SK-N-SH treated with all-trans-retinoic acid at 6 μM for 48 hours (cell line): ENCODE data around the gene HPS5.
"Not testable (repeated sequence)": the region's sequence is repeated elsewhere in the genome, so short reads cannot be mapped to it uniquely, and the experiment has no call there.

Source experiments
- ATAC-seq: fragments of 200-7000 bp; cut with Tn5 transposase; 3 replicates; pipeline ENCODE4 v1.9.1; 2020; ENCODE audit warnings: mild to moderate bottlenecking, moderate library complexity
- BACH2 ChIP-seq: fragments of 250-450 bp; sonication (Bioruptor Pico); IDR thresholded peaks from 2 replicates; pipeline ENCODE4 v1.9.0; 2021; ENCODE audit warnings: mild to moderate bottlenecking, borderline replicate concordance
- CSDC2 ChIP-seq: fragments of 250-450 bp; sonication (Bioruptor Pico); IDR thresholded peaks from 2 replicates; pipeline ENCODE4 v1.5.0; 2020; ENCODE audit warnings: mild to moderate bottlenecking, moderate library complexity
- ESRRG ChIP-seq: fragments of 250-450 bp; sonication (Bioruptor Pico); IDR thresholded peaks from 2 replicates; pipeline ENCODE4 v1.6.1; 2021; ENCODE audit warnings: mild to moderate bottlenecking
- GLIS3 ChIP-seq: fragments of 250-450 bp; sonication (Bioruptor Pico); IDR thresholded peaks from 2 replicates; pipeline ENCODE4 v1.5.0; 2020; ENCODE audit warnings: mild to moderate bottlenecking, moderate library complexity
- ISL1 ChIP-seq: fragments of 250-450 bp; sonication (Bioruptor Pico); IDR thresholded peaks from 2 replicates; pipeline ENCODE4 v2.1.2; 2022; ENCODE audit warnings: mild to moderate bottlenecking, moderate library complexity
- OSR1 ChIP-seq: fragments of 250-450 bp; sonication (Bioruptor Pico); IDR thresholded peaks from 2 replicates; pipeline ENCODE4 v1.8.0; 2022; ENCODE audit warnings: moderate library complexity, mild to moderate bottlenecking, inconsistent platforms
- PPARA ChIP-seq: fragments of 250-450 bp; sonication (Bioruptor Pico); IDR thresholded peaks from 2 replicates; pipeline ENCODE4 v1.5.0; 2020; ENCODE audit warnings: mild to moderate bottlenecking, borderline replicate concordance
- RARB ChIP-seq: fragments of 250-450 bp; sonication (Bioruptor Pico); IDR thresholded peaks from 2 replicates; pipeline ENCODE4 v1.8.0; 2021; ENCODE audit warnings: mild to moderate bottlenecking, moderate library complexity
- SNAI2 ChIP-seq: fragments of 250-450 bp; sonication (Bioruptor Pico); IDR thresholded peaks from 2 replicates; pipeline ENCODE4 v1.5.0; 2020; ENCODE audit warnings: mild to moderate bottlenecking, moderate library complexity
- TCF4 ChIP-seq: fragments of 250-450 bp; sonication (Bioruptor Pico); IDR thresholded peaks from 2 replicates; pipeline ENCODE4 v1.8.0; 2021; ENCODE audit warnings: mild to moderate bottlenecking, moderate library complexity, borderline replicate concordance
- TOX ChIP-seq: fragments of 250-450 bp; sonication (Bioruptor Pico); IDR thresholded peaks from 2 replicates; pipeline ENCODE4 v1.8.0; 2021; ENCODE audit warnings: mild to moderate bottlenecking, moderate library complexity, borderline replicate concordance
- ZC3H10 ChIP-seq: fragments of 250-450 bp; sonication (Bioruptor Pico); IDR thresholded peaks from 2 replicates; pipeline ENCODE4 v1.5.1; 2021; ENCODE audit warnings: mild to moderate bottlenecking, moderate library complexity
- ZFP3 ChIP-seq: fragments of 250-450 bp; sonication (Bioruptor Pico); IDR thresholded peaks from 2 replicates; pipeline ENCODE4 v1.5.0; 2020; ENCODE audit warnings: mild to moderate bottlenecking, moderate library complexity
- ZFP30 ChIP-seq: fragments of 450-650 bp; formaldehyde crosslinking; IDR thresholded peaks from 2 replicates; pipeline ENCODE4 v1.5.0; 2022; ENCODE audit warnings: mild to moderate bottlenecking, moderate library complexity
- ZNF565 ChIP-seq: fragments of 450-650 bp; formaldehyde crosslinking; conservative IDR thresholded peaks from 2 replicates; pipeline ENCODE4 v1.5.0; 2020; ENCODE audit warnings: low read depth, mild to moderate bottlenecking, moderate library complexity
- ZNF70 ChIP-seq: fragments of 450-650 bp; formaldehyde crosslinking; IDR thresholded peaks from 2 replicates; pipeline ENCODE4 v1.5.0; 2020; ENCODE audit warnings: mild to moderate bottlenecking, moderate library complexity
- ZNF8 ChIP-seq: fragments of 450-650 bp; formaldehyde crosslinking; IDR thresholded peaks from 2 replicates; pipeline ENCODE4 v1.5.0; 2020; ENCODE audit warnings: mild to moderate bottlenecking, moderate library complexity
- TF ChIP-seq, protein P1 (sequence below): fragments of 250-450 bp; sonication (Bioruptor Pico); IDR thresholded peaks from 2 replicates; pipeline ENCODE4 v1.8.0; 2021; ENCODE audit warnings: low read depth, mild to moderate bottlenecking, moderate library complexity, borderline replicate concordance
- TF ChIP-seq, protein P2 (sequence below): fragments of 250-450 bp; sonication (Bioruptor Pico); IDR thresholded peaks from 2 replicates; pipeline ENCODE4 v1.5.1; 2021; ENCODE audit warnings: mild to moderate bottlenecking, moderate library complexity
- TF ChIP-seq, protein P3 (sequence below): fragments of 250-450 bp; sonication (Bioruptor Pico); IDR thresholded peaks from 2 replicates; pipeline ENCODE4 v1.8.0; 2020; ENCODE audit warnings: mild to moderate bottlenecking, moderate library complexity, borderline replicate concordance

The HPS5 gene

DNA sequence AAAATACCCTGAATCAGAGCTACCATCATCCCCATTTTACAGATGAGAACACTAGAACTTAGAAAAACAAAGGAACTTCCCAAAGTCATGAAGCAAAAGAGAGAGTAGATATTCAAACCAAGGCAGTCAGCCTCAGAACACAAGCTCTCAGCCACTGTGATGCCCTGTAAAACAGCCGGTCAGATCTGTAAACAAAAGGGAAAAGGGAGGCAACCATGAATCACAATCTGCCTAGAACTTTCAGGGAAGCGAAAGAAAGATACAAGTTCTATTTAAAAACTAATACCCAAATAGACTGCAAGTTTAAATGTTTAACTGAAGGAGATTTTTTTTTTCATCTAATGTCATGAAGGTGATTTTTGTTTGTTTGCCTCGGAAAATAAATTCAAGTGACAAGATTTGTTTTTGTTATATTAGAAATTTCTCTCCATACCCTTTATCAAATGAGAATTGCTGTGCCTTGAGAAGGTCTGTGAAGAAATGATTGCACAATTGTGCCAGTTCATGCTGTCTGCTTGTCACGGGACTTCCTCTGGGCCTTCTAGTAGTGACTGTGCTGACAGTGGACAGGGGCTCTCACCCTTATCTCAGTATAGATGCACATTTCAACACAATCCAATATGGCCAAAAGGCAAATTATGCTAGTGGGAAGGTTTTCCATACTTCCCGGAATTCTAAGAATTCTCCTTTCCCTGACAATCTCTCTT lies 44.2 kb downstream of the HPS5 start:
- ATAC-seq = no peak

DNA sequence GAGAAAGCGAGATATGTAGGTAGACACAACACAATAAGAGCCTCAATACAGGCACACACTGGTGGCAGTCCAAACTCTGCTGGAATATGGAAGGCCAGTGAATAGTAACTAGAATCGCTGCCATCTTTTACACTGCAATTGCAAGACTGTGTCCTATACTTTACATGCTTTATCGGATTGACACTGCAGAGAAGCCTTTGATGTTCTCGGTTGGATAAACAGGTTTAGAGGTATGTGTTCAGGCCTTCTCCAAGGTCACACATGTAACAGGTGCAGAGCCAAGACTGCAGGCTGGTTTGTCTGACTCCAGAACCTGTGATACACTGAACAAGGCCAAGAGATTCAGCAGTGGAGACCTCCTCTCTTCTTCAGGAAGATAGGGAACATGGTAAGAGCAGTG lies 50.7 kb downstream of the HPS5 start:
- ATAC-seq = no peak
- TF ChIP-seq TOX (CRISPR knock-in tag) (no peak), GLIS3 (CRISPR knock-in tag) (no peak), ZNF70 (CRISPR knock-in tag) (no peak), SNAI2 (CRISPR knock-in tag) (no peak), ZC3H10 (CRISPR knock-in tag) (no peak), OSR1 (CRISPR knock-in tag) (no peak), RARB (no peak), ESRRG (CRISPR knock-in tag) (no peak), CSDC2 (CRISPR knock-in tag) (no peak), ZNF565 (CRISPR knock-in tag) (no peak), ZNF8 (CRISPR knock-in tag) (no peak), PPARA (CRISPR knock-in tag) (no peak), BACH2 (CRISPR knock-in tag) (no peak), ZFP3 (CRISPR knock-in tag) (no peak)
- TF ChIP-seq, protein P1, sequence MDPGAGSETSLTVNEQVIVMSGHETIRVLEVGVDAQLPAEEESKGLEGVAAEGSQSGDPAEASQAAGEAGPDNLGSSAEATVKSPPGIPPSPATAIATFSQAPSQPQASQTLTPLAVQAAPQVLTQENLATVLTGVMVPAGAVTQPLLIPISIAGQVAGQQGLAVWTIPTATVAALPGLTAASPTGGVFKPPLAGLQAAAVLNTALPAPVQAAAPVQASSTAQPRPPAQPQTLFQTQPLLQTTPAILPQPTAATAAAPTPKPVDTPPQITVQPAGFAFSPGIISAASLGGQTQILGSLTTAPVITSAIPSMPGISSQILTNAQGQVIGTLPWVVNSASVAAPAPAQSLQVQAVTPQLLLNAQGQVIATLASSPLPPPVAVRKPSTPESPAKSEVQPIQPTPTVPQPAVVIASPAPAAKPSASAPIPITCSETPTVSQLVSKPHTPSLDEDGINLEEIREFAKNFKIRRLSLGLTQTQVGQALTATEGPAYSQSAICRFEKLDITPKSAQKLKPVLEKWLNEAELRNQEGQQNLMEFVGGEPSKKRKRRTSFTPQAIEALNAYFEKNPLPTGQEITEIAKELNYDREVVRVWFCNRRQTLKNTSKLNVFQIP = no peak
- TF ChIP-seq, protein P2, sequence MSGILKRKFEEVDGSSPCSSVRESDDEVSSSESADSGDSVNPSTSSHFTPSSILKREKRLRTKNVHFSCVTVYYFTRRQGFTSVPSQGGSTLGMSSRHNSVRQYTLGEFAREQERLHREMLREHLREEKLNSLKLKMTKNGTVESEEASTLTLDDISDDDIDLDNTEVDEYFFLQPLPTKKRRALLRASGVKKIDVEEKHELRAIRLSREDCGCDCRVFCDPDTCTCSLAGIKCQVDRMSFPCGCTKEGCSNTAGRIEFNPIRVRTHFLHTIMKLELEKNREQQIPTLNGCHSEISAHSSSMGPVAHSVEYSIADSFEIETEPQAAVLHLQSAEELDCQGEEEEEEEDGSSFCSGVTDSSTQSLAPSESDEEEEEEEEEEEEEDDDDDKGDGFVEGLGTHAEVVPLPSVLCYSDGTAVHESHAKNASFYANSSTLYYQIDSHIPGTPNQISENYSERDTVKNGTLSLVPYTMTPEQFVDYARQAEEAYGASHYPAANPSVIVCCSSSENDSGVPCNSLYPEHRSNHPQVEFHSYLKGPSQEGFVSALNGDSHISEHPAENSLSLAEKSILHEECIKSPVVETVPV (CRISPR knock-in tag) = no peak
- TF ChIP-seq, protein P3, sequence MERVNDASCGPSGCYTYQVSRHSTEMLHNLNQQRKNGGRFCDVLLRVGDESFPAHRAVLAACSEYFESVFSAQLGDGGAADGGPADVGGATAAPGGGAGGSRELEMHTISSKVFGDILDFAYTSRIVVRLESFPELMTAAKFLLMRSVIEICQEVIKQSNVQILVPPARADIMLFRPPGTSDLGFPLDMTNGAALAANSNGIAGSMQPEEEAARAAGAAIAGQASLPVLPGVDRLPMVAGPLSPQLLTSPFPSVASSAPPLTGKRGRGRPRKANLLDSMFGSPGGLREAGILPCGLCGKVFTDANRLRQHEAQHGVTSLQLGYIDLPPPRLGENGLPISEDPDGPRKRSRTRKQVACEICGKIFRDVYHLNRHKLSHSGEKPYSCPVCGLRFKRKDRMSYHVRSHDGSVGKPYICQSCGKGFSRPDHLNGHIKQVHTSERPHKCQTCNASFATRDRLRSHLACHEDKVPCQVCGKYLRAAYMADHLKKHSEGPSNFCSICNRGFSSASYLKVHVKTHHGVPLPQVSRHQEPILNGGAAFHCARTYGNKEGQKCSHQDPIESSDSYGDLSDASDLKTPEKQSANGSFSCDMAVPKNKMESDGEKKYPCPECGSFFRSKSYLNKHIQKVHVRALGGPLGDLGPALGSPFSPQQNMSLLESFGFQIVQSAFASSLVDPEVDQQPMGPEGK (CRISPR knock-in tag) = no peak

More for the DNA sequence above, 44.2 kb downstream of the HPS5 start:
- no peak for TF ChIP-seq ZNF8 (CRISPR knock-in tag)
- TF ChIP-seq, protein P1 = no peak
- TF ChIP-seq ESRRG (CRISPR knock-in tag) = no peak
- TF ChIP-seq ZC3H10 (CRISPR knock-in tag) = no peak
- TF ChIP-seq, all 23 proteins: peak for 0

DNA sequence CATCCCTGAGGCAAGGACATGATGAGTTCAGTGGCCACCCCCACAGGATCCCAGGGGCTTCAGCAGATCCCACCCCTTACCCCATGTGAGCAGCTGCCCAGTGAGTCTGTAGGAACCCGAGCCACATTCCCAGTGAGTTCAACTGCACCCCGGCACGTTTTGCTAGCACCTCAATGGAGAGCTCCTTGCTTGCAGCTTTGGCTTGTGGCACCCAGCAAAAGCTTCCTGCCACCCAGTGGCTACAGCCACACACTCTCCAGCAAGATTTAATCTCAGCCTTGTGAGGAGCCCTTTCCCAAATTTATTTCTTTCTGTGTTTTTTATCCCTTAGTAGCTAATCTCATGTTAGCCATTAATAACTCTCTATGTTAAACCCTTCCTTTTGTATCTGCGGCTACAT lies 51.8 kb downstream of the HPS5 start:
- TF ChIP-seq, protein P3 (CRISPR knock-in tag) = no peak
- no peak for TF ChIP-seq SNAI2 (CRISPR knock-in tag)
- no peak for TF ChIP-seq RARB
- TF ChIP-seq TCF4 (CRISPR knock-in tag) = no peak
- TF ChIP-seq ZNF70 (CRISPR knock-in tag) = no peak
- no peak for TF ChIP-seq ZNF565 (CRISPR knock-in tag)
- TF ChIP-seq ZC3H10 (CRISPR knock-in tag) = no peak
- no peak for TF ChIP-seq ZFP30 (CRISPR knock-in tag)
- no peak for TF ChIP-seq ESRRG (CRISPR knock-in tag)
- no peak for TF ChIP-seq ZNF8 (CRISPR knock-in tag)
- no peak for TF ChIP-seq ISL1 (CRISPR knock-in tag)
- no peak for TF ChIP-seq TOX (CRISPR knock-in tag)

DNA sequence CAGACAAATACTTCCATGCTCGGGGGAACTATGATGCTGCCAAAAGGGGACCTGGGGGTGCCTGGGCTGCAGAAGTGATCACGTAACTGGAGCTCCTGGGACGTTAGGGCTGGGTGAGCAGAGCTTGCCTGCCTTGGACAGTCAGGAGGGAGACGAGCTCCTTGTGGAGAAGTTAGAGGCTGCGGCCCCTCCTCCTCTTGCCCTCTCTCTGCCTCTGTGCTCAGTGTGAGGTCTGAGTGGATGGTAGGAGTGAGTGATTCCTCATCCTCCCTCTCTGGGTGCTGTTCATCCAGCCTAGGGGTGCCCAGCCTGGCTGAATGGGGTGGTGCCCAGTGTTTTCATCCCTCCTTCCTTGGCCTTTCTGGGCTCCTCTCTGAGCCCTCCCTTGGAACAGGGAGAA lies 52.7 kb downstream of the HPS5 start:
- ATAC-seq = peak; percentile 30

More for the DNA sequence above, 51.8 kb downstream of the HPS5 start:
- no peak for ATAC-seq

DNA sequence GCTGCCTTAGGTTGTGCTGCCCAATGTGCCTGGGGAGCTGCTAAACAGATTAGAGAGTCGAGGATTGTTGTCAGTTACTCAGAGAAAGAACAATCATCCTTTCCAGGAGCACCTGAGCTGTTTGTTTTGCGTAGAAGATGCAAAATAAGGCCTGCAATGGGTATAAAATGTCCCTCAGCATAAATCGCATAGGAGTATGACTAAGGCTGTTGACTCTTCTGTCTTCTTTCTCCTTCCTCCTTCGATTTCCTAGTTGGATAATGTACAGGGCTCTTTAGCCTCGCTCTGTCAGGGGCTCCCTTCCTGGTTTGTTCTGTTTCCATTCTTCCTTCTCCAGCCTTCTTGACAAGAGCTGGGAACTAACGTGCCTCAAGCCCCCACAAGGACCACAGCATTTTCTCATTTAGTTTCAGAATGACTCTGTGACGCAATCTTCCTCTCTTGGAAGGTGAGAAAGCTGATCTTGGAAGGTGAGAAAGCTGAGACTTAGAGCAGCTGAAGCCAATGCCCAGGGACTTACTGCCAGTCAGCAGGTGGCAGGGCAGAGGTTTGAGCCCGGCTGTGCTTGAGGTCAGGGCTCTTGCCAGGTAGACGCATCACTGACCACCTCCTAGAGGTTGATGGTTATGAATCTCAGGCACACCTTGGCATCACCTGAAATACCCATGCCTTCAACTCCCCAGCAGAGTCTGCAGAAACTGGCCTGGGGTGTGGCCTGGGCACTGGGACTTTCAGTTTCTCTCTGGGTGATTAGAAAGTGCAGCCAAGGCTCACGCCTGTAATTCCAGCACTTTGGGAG lies 54.4 kb downstream of the HPS5 start:
- ATAC-seq = not testable (repeated sequence)
